GM21360 (cell line): ENCODE measurements around the gene HSPB1.
"Not testable (repeated sequence)": the region's sequence is repeated elsewhere in the genome, so short reads cannot be mapped to it uniquely, and the experiment has no call there.

Experiments
- ATAC-seq: cut with Tn5 transposase; IDR thresholded peaks from one replicate; pipeline ENCODE4 v1.9.1; 2021; ENCODE audit warnings: mild to moderate bottlenecking, moderate library complexity; ENCODE audit not compliant: unreplicated experiment

HSPB1 gene

GRCh38 chr7:76281006-76281705 lies 21.3 kb upstream of the HSPB1 start:
- no peak for ATAC-seq

GRCh38 chr7:76281706-76282343 lies 20.6 kb upstream of the HSPB1 start:
- no peak for ATAC-seq

- ATAC-seq = no peak
Observed at GRCh38 chr7:76282344-76283253, 19.9 kb upstream of the HSPB1 start.

- no peak for ATAC-seq
Observed at GRCh38 chr7:76283254-76284159, 19.0 kb upstream of the HSPB1 start.

- no peak for ATAC-seq
Observed at GRCh38 chr7:76285604-76286374, 16.7 kb upstream of the HSPB1 start.

- ATAC-seq = no peak
Observed at GRCh38 chr7:76286842-76287403, 15.6 kb upstream of the HSPB1 start.

GRCh38 chr7:76290847-76291350 lies 11.6 kb upstream of the HSPB1 start:
- not testable (repeated sequence) for ATAC-seq

- ATAC-seq = peak; percentile 80
Observed at GRCh38 chr7:76291351-76292212, 10.9 kb upstream of the HSPB1 start.

- ATAC-seq = peak; percentile 17
Observed at GRCh38 chr7:76292213-76292573, 10.3 kb upstream of the HSPB1 start.

GRCh38 chr7:76292911-76293310 lies 9.6 kb upstream of the HSPB1 start:
- ATAC-seq = not testable (repeated sequence)

GRCh38 chr7:76293407-76293901 lies 9.0 kb upstream of the HSPB1 start:
- ATAC-seq = no peak

GRCh38 chr7:76294344-76295024 lies 8.0 kb upstream of the HSPB1 start:
- no peak for ATAC-seq

- ATAC-seq = no peak
Observed at GRCh38 chr7:76296743-76297740, 5.4 kb upstream of the HSPB1 start.

- ATAC-seq = no peak
Observed at GRCh38 chr7:76300166-76300731, 2.2 kb upstream of the HSPB1 start.

- no peak for ATAC-seq
Observed at GRCh38 chr7:76301000-76301399, 1.5 kb upstream of the HSPB1 start.
